ENCODE results near the gene ERO1A.
A peak's percentile ranks its signal among the peaks of the same experiment; 100 is the strongest.
"Not testable (repeated sequence)": the region's sequence is repeated elsewhere in the genome, so short reads cannot be mapped to it uniquely, and the experiment has no call there.

Gene ERO1A
- total RNA-seq, result 127 to 163 reads per million in 2 donors

DNA sequence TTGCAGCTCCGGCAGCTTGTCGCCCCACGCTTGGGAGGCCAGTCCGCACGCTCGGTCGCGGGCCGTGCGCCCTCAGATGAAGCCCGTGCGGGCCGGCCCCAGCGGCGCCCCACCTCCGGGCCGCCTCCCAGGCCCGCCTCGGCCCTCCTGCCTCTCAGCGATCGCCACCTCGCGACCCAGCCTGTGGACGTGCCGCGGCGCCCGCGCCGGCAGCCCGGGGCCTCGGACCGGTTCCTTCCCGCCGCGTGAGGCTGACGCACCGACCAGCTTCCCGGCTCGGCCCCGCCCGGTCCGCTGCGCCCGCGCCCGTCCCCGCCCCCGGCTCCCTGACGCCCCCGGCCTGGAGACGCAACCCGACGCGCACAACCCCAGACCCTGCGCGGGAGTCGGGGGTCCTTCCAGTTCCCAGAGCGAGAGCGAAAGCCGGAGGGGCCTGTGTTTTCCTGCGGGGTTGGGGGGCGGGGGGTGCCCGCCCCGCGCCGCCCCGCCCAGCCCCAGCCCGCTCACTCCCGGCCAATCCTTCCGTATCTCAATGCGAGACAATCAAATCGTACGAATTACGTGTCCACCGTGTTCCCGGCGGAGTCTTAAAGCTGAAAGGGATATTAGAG lies at the start of gene ERO1A:
ERO1A (minus strand) TSS at position 78 of the 611 bp plus-strand sequence; CDS start at position 1, 77 bp downstream.
- DNase-seq, result peak; percentile 57

DNA sequence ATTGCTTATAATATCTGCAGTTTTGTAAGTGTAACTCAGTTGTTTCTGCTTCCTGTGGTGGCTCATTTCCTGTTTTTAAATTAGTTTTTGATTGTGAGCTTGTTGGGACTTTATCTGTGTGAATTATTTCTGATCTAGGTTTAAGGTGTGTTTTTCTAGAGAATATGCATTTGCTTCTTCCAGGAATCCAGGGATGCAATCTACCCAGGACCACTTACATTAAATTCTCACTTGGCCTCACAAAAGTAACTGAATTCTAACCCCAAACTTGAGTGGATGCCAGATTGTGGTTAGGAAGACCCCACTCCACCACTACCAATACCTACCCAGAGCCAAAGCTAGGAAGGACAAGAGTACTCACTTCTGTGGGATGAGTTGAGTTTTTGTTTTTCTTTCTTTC lies 46.5 kb upstream of the ERO1A start:
- DNase-seq, result no peak

GRCh38 chr14:52740751-52741150 lies 45.4 kb upstream of the ERO1A start:
- no peak for DNase-seq

GRCh38 chr14:52738409-52738808 lies 43.1 kb upstream of the ERO1A start:
- no peak for DNase-seq

DNA sequence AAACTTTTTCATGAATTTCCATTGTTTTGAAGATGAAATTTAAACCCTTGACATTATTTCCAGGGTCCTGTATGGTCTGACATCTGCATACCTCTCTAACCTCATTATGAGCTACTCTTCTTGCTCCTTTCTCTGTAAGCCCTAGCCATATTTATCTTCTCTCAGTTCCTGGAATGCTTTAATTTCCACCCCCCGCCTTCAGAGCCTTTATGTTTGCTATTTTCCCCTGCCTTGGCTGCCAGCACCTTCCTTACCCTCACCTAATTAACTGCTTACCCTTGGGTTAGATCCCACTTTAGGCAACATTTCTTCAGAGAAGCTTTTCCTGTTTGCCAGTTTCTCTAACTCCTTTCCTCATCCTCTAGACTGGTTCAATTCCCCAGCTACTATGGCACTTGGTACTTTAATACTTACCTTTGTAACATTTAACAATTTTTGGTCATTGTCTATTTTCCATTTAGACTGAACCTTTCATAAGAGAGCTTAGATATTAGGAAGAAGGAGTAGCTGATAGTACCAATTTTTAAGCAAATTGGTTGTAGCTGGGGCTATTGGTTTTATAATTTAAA lies 40.6 kb upstream of the ERO1A start:
- no peak for DNase-seq

DNA sequence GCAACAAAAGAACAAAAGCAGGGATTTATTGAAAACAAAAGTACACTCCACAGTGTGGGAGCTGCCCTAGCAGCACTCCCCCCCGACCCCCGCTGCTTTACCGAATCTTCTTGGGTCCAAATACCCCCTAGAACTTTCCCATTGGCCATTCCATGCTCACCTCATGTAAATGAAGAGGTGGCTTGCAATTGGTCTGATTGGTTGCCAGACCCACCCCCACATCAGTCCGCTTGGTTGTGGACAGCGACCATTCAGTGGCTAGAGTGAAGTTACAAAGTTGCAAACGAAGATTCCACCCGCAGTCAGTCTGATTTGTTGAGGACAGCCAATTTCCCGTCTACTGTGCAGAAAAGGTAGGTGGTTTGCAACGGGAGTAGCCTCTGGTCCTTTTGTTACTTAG lies 38.5 kb upstream of the ERO1A start:
- no peak for DNase-seq

DNA sequence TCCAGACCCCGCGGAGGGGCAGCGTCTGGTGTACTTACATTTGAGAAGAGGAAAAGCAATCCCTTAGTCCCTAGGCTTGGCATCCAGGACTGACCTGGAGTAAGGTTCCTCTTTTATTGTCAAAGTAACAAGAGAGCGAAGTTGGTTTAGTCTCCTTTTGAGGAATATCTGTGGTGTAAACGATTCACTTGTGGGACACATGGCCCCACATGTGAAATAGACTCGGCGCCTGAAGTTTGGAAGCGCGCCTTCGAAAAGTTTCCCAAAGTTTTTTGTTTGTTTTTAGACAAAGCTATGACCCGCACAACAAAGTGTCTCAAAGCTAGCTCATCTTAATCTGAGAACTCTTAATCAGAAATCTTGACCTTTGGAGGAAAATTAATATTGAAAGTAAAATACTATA lies 35.4 kb upstream of the ERO1A start:
- DNase-seq, result no peak

GRCh38 chr14:52729925-52730708 lies 34.8 kb upstream of the ERO1A start, which contains the start of gene STYX:
TSS of gene STYX (plus strand) at chr14:52730166. CDS start at chr14:52730475, 309 bp downstream.
- peak; percentile 96 for DNase-seq

GRCh38 chr14:52729585-52729924 lies 34.2 kb upstream of the ERO1A start:
- no peak for DNase-seq

GRCh38 chr14:52729035-52729434 lies 33.7 kb upstream of the ERO1A start:
- DNase-seq, result not testable (repeated sequence)

- not testable (repeated sequence) for DNase-seq
Measured at GRCh38 chr14:52727509-52727908, 32.2 kb upstream of the ERO1A start.

DNA sequence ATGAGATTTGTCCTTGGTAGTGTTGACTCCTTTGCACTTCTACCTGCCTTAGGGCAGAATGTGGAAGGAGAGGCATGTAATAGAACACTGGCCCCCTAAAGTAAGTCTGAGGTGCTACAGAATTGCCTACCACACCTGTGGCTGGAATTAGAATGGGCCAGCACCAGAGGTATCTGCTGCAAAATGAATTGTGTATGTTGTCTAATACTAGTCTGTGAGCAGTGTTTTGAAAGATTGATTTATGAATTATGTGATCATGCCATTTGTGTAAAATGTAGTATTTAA lies 28.9 kb upstream of the ERO1A start:
- no peak for DNase-seq

DNA sequence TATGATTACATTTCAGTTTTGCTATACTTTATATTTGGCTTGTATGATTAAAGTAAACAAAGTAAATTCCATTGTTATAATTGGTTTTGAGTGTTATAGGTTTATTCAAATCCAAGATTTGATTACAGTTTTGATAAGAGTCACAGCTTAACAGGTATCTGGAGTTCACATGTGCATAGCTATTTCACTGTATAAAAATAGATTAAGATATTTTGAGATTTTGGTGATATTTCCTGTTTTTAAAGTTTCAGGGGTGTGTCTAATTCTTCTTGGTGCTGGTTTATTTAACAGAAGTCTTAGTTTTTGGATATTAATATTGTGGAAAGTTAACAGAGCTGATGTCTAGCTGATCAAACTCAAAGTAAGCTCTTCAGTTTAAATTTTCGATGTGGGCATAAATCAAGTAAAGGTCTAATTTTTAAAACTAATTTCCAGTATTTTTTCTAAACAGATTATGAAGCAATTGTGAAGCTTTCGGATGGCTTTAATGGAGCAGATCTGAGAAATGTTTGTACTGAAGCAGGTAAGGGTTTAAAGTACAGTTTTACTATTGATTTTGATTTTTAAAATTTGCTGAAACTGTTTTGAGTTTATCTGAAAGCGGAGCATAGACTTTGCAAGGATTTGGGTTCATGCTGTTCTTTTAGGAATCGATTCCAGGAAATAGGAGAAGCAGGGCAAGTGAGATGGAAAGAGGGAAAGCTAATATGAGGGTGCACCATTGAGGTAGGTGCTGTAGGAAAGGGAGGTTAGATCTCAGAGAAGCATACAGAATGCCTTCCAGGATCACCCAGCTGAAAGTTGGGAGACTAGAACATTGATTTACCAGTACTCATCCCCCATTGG lies 28.4 kb upstream of the ERO1A start:
- DNase-seq, result no peak

- DNase-seq, result no peak
Measured at GRCh38 chr14:52716155-52716554, 20.8 kb upstream of the ERO1A start.

DNA sequence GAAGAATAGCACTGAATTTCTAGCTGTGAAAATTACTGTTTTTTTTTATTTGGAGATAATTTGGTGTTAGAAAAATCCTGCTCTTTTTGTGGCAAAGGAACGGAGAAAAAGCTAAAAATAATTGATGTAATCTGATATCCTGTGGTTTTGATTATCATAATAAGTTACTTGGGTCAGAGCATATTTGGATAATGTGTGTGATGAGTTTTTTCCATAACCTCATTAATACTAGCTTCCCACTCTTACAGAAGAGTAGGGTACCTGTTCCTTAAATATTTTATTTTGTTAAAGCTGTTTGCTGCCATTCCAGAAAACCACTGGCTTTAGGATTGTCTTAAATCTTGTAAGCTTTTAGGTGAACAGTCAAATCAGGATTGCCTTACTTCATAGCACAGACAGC lies 16.3 kb upstream of the ERO1A start:
- no peak for DNase-seq

DNA sequence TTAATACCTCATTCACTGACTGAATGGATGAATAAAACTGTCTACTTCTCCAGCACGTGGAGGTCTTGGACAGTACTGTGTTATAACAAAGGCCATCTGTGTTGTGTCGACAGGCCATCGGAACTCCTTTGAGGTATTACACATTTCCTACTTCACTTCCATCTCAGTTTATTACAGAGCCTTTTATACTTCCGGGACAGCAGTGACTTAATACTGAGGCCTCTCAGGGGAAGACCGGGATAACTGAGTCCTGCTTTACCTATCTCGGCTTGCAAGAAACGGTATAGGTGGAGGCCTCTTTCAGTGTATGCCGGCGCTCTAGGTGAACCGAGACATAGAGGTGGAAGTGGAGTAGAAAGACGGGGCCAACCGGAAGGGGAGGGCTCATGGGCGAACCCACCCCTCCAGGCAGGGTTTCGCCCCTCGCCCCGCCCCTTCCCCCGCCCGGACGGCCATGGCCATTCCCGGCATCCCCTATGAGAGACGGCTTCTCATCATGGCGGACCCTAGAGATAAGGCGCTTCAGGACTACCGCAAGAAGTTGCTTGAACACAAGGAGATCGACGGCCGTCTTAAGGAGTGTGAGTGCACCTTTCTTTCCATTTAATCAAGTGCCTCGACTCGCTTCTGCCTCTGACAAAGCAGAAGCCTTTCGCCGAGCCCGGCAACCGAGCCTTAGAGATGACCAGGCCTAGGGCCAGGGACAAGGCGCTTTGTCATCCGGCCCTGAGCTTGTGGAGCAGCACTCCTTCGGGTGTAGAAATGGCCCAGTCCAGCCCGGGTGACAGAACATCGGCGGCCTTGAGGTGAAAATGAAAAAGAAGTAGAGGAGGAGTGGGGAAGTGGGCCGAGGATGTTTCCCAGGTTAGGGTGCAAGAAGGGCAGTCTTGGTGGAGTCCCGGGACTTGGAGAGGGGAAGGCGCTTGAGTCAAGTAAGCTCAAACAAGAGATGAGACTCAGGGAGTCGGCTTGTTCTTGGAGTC lies 11.7 kb upstream of the ERO1A start, which contains the start of gene PSMC6:
PSMC6 (plus strand) TSS at position 477 of the 983 bp plus-strand sequence; CDS start at position 497, 20 bp downstream.
- peak; percentile 96 for DNase-seq

DNA sequence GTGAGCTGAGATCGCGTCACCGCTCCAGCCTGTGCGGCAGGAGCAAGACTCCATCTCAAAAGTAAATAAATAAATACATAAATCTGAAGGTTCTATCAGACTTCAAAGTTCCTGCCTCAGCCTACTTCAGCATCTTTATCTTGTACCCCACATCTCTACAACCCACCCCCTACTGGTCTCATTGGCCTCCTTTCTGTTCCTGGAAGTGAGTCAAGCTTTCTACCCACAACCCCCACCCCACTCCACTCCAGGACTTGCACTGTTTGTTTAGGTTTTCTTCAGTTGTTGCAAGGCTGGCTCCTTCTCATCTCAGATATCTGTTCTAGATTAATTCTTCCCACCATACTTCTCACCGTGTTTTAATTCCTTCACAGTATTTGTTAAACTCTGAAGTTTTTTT lies 10.9 kb upstream of the ERO1A start:
- peak; percentile 4 for DNase-seq

- DNase-seq, result no peak
Measured at GRCh38 chr14:52703664-52704063, 8.3 kb upstream of the ERO1A start.

GRCh38 chr14:52703225-52703624 lies 7.9 kb upstream of the ERO1A start:
- no peak for DNase-seq

GRCh38 chr14:52701223-52701622 lies 5.9 kb upstream of the ERO1A start:
- no peak for DNase-seq

- no peak for DNase-seq
Measured at GRCh38 chr14:52700701-52701172, 5.4 kb upstream of the ERO1A start.

Data from T-helper 9 cell (primary cell).